Measurements from ENCODE around the gene ABLIM3.

The ABLIM3 gene

DNA sequence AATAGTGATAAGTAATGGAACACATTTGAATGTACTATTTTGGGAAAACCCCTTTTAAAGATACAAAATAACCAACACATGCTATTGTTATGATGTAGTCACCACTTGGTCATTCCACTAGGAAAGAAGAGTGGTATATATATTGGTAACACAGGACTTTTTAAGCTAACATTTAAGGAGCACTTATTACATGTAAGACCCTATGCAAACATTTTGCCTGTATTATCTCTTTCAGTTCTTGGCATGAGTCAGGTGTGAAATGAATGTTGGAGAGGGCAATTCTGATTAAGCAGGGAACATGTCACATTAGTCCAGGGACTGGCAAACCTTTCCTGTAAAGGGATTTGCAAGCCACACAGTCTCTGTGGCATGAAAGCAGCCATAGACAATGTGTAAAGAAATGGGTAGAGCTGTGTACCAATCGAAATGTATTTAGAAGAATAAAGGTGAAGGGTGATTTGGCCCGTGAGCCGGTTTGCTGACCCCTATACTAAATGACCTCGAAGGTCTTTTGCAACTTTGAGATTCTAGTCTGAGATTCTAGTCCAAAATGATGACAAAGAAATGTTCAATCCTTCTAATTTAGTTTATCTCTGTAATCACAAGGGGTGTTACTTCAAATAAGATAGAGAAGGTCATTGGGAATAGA, 15.3 kb downstream of the ABLIM3 start:
- CTCF ChIA-PET, result interaction anchor here (1.5 to 2.9 kb wide), 2 partner anchors 16 to 18 kb away, joined by 5 to 8 read pairs; partner anchors contain the start of gene ABLIM3
- H3K9me3 Mint-ChIP-seq, result no peaks in the 10 kb centered on the region
- H3K36me3 Mint-ChIP-seq, result no peaks in the 10 kb centered on the region
- no peak overlapping the region for H3K4me3 Mint-ChIP-seq
- H3K27me3 Mint-ChIP-seq, result peaks cover 8% of the 10 kb centered on the region
- no peak overlapping the region for H3K27ac Mint-ChIP-seq
- no peaks in the 10 kb centered on the region for H3K4me1 Mint-ChIP-seq
- no peak for DNase-seq

DNA sequence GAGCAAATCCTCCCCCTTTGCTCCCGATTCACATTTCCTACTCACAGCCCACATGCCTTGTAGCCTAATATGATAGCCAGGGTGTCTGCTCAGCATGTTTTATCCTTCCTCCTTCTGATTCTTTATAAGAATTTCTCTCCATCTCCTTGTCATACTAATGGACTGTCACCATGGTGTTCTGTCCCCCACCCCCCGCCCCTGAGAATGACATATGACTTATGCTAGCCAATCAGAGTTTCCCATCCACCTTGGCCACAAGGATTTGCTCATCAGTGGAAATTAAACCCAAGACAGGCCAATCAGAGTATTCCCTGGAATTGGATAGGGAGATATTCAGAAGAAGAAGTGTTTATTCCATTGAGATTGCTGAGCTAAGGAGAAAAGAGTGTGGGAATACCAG, 16.0 kb downstream of the ABLIM3 start:
- no peak overlapping the region for H3K4me3 Mint-ChIP-seq
- no peaks in the 10 kb centered on the region for H3K4me1 Mint-ChIP-seq
- no peak for DNase-seq
- peaks cover 8% of the 10 kb centered on the region for H3K27me3 Mint-ChIP-seq
- CTCF ChIA-PET, result interaction anchor here (2.9 kb wide), 1 partner anchor 19 kb away, joined by 8 read pairs; no protein-coding TSS in a partner anchor
- no peak overlapping the region for H3K27ac Mint-ChIP-seq
- H3K36me3 Mint-ChIP-seq, result no peaks in the 10 kb centered on the region
- no peaks in the 10 kb centered on the region for H3K9me3 Mint-ChIP-seq

DNA sequence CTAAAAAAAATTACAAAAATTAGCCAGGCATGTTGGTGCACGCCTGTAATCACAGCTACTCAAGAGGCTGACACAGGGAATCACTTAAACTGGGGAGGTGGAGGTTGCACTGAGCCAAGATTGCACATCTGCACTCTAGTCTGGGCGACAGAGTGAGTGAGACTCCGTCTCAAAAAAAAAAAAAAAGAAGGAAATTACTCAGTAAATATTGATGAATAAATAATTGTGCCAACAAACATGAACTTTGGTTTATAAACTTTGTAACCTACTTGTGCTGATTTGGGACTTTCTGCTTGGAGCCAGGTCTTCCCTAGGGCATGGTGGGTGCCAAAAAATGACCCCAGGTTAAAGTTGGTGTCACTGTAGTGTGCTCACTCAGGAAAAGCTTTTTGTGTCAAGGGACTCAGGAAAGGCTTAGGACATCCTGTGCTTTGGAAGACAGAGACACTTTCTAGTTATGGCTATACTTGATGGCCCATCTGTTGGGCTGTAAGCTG, 19.0 kb downstream of the ABLIM3 start:
- Mint-ChIP-seq H3K27ac (no peak overlapping the region), H3K9me3 (no peaks in the 10 kb centered on the region), H3K36me3 (no peaks in the 10 kb centered on the region), H3K4me1 (no peaks in the 10 kb centered on the region), H3K4me3 (no peak overlapping the region), H3K27me3 (peaks cover 5% of the 10 kb centered on the region)
- no peak for DNase-seq
- CTCF ChIA-PET, result interaction anchor here (0.9 to 1.2 kb wide), 2 partner anchors 15 to 18 kb away, joined by 3 to 5 read pairs; partner anchors contain the start of gene ABLIM3

DNA sequence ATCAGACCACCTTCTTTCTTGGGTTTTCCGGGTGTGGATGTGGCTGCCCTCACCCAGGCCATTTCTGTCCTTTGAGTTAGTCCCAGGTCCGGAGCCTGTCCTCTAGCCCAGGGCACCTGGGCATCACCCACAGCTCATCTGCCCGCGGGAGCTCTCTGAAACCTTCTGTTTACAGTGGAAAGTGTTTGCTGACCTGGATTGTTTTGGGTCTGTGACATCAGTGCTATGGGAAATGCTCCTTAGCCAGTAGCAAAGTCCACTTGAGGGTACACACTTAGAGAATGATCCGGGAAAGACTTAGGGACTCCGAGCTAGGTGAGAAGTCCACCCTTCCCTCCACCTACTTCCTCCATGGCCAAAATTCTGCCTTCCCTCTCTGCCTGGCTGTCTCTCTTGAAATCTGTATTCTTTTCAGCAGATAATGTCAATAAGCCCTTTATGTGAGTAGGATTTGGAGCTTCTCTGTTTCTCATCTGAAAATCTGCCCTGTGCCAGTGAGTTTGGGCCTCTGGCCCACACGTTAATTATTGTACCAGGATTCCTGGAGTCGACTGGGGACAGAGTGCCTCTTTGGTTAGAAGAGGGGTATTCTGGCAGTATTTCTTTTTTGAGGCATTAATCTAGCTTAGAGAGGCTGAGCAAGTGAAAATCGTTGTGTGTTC, 19.9 kb downstream of the ABLIM3 start:
- Mint-ChIP-seq H3K9me3 (no peaks in the 10 kb centered on the region), H3K36me3 (no peaks in the 10 kb centered on the region), H3K27me3 (peaks cover 7% of the 10 kb centered on the region), H3K4me3 (no peak overlapping the region), H3K4me1 (no peaks in the 10 kb centered on the region), H3K27ac (no peak overlapping the region)
- CTCF ChIA-PET, result interaction anchor here (1.1 to 1.2 kb wide), 2 partner anchors 19 to 46 kb away, joined by 4 to 5 read pairs; partner anchors contain the start of gene ABLIM3
- DNase-seq, result no peak

DNA sequence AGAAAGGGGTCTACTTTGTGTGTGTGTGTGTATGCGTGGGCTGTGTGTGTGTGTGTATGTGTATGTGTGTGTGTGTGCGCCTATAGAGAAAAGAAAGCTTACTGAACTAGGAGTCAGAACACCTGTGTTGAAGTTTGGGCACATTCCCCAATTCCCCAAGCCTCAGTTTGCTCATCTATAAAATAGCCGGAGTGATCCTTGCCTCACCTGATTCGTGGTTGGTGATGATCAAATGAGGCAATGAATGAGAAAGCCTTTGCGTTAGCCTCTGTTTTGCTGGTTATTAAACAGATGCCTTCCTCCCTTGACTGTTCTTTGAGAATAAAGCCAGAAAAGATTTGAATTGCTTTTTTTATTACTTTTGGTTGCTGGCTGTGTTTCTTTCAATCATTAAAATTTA, 20.6 kb downstream of the ABLIM3 start:
- CTCF ChIA-PET, result interaction anchor here (1.1 kb wide), 1 partner anchor 47 kb away, joined by 4 read pairs; no protein-coding TSS in a partner anchor
- Mint-ChIP-seq H3K9me3 (no peaks in the 10 kb centered on the region), H3K36me3 (no peaks in the 10 kb centered on the region), H3K4me3 (no peak overlapping the region), H3K27ac (no peak overlapping the region), H3K27me3 (peaks cover 9% of the 10 kb centered on the region), H3K4me1 (no peaks in the 10 kb centered on the region)
- no peak for DNase-seq

DNA sequence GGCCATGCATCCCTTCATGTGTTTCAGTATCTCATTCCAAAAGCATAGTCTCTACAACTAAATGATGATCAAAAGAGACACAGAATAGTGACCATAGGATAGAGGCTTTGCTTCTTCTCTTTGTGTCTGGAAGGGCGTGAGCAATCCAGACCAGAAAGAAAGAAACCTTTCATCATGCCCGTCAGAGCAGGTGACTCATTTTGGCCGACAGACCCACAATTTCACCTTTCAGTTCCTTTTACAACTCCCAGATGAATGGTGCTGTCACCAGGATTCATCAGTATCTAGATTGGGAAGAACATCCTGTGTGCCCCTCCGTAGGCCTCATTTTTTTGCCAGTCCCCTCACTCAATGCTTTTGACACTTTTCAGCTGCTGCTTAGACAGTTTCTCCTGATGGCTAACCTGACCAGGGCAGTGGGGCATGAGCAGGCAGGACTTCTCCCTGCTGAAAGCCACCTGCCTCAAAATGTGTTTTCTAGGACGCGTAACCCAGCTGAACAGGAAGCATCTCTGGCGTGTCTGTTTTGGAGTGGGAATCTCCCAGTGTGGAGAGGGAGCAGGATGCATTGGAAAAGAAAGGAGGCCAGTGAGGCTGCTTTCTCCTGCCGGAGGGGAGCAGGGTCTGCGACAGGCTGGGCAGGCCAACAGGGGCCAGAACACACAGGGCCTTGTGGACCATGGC, 21.2 kb downstream of the ABLIM3 start:
- DNase-seq, result no peak
- CTCF ChIA-PET, result no interaction called here
- no peak overlapping the region for H3K4me3 Mint-ChIP-seq
- no peaks in the 10 kb centered on the region for H3K9me3 Mint-ChIP-seq
- no peak overlapping the region for H3K27ac Mint-ChIP-seq
- H3K36me3 Mint-ChIP-seq, result no peaks in the 10 kb centered on the region
- no peaks in the 10 kb centered on the region for H3K4me1 Mint-ChIP-seq
- peaks cover 9% of the 10 kb centered on the region for H3K27me3 Mint-ChIP-seq

DNA sequence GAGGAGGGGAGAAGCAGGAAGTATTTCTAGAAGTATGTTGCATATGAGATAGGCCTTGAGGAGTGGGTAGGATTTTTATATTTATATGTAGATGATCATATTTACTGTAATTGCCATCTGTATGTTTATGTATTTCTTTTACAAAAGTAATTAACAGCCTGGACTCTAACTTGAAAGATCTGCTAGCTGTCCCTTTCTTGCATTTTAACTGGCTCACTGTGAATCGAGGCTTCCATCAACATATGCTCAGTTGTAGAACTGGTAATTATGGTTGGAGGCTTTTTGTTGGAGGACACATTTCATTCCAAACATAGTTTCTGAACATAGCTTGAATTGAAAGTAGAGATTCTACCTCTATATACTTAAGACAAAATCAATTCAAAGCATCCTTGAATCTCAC, 23.4 kb downstream of the ABLIM3 start:
- no peak overlapping the region for H3K27ac Mint-ChIP-seq
- no peak overlapping the region for H3K4me3 Mint-ChIP-seq
- no peaks in the 10 kb centered on the region for H3K9me3 Mint-ChIP-seq
- DNase-seq, result no peak
- no peaks in the 10 kb centered on the region for H3K4me1 Mint-ChIP-seq
- peaks cover 16% of the 10 kb centered on the region for H3K27me3 Mint-ChIP-seq
- CTCF ChIA-PET, result interaction anchor here (1.0 kb wide), 1 partner anchor 23 kb away, joined by 4 read pairs; the partner anchor contains the start of gene ABLIM3
- no peaks in the 10 kb centered on the region for H3K36me3 Mint-ChIP-seq

DNA sequence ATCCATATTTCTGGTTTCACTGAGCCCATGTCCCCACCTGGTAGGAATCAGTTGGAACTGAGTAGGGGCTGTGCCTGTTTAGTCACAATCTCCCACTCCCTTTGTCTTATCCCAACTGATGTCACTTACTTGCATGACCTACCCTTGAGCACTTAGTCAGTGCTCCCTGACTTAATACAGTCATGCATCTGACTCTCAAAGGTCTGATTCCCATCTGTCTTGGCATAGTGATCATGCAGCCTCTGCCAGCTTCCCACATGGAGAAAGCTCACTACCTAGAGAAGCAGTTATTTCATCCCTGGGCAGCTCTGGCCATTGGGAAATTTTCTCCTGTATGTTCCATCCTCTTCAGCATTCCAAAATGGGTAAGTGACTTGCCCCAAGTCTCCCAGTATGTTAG, 24.8 kb downstream of the ABLIM3 start:
- no peak overlapping the region for H3K27ac Mint-ChIP-seq
- no peaks in the 10 kb centered on the region for H3K36me3 Mint-ChIP-seq
- no peaks in the 10 kb centered on the region for H3K9me3 Mint-ChIP-seq
- H3K4me3 Mint-ChIP-seq, result no peak overlapping the region
- no peak for DNase-seq
- CTCF ChIA-PET, result no interaction called here
- no peaks in the 10 kb centered on the region for H3K4me1 Mint-ChIP-seq
- peaks cover 11% of the 10 kb centered on the region for H3K27me3 Mint-ChIP-seq

DNA sequence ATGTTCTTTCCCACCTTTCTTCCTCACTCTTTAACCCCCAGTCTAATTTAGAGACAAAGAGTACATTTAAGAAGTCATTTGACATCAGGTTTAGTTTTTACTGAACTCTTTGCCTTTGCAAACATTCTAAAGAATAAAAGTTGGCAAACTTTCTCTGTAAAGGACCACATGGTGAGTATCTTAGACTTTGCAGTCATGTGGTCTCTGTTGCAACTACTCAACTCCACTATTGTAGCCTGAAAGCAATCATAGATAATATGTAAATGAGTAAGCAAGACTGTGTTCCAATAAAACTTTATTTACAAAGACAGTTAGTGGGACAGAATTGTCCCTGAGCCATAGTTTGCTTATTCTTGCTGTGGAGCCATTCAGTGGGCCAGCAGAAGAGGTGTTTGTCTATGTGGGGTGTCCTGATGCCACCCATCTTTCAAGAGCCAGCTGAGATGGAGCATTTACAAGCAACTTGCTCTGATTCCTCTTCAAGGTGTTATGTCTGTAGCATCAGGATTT, 25.4 kb downstream of the ABLIM3 start:
- Mint-ChIP-seq H3K4me3 (no peak overlapping the region), H3K27me3 (peaks cover 11% of the 10 kb centered on the region), H3K4me1 (no peaks in the 10 kb centered on the region), H3K9me3 (no peaks in the 10 kb centered on the region), H3K36me3 (no peaks in the 10 kb centered on the region), H3K27ac (no peak overlapping the region)
- CTCF ChIA-PET, result no interaction called here
- no peak for DNase-seq

DNA sequence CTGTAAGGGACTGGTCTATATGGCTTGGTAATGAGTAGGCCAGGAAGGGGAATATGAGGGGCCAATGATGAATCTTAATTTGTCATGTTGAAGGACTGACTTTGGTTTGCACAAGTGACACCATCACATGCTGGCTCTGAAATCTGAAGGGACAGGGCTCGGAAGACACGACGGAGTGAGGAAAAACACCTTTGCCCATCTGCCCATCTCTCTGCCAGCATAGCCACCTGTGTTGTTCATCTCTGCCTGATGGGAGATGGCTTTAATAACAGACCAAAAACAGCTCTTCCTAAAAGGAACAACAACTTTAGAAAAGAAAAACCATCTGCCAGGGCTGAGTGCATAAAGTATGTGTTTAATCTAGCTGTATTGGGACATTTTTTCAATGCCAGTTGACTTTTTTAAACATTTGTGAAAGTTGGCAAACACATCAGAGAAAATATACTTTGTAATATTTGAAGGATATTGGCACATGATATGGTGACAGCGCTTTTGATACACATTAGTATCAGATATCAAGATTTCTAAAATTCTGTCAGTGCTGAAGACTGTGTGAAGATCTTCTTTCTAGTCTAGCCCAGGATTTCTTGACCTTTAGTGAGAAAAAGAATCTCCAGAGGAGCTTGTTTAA, 27.1 kb downstream of the ABLIM3 start:
- H3K4me3 Mint-ChIP-seq, result no peak overlapping the region
- no peaks in the 10 kb centered on the region for H3K4me1 Mint-ChIP-seq

DNA sequence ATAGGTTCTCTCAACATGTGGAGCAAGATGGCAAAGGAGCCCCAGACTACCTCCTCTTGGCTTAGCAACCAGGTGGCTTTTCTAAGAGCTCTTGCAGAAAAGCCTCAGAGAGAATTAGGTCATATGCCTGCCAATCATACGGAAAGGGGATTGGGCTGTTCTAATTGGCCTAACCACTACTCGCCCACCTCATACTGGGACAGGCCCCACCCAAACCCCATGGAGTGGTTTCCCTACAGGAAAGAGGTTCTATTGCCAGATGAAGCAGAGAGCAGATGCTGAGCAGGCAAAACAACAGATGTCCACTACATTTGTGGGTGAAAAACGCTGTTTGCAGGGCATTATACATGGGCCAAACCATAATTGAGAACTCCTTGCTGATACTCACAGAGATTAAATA, 29.0 kb downstream of the ABLIM3 start:
- Mint-ChIP-seq H3K4me3 (no peak overlapping the region), H3K9me3 (no peaks in the 10 kb centered on the region), H3K4me1 (no peaks in the 10 kb centered on the region), H3K36me3 (no peaks in the 10 kb centered on the region), H3K27me3 (peaks cover 11% of the 10 kb centered on the region), H3K27ac (no peak overlapping the region)
- DNase-seq, result no peak
- CTCF ChIA-PET, result no interaction called here

More for the DNA sequence above, 27.1 kb downstream of the ABLIM3 start:
- no peak overlapping the region for H3K27ac Mint-ChIP-seq
- CTCF ChIA-PET, result interaction anchor here (1.4 kb wide), 1 partner anchor 101 kb away, joined by 3 read pairs; no protein-coding TSS in a partner anchor
- peaks cover 11% of the 10 kb centered on the region for H3K27me3 Mint-ChIP-seq
- H3K36me3 Mint-ChIP-seq, result no peaks in the 10 kb centered on the region
- no peaks in the 10 kb centered on the region for H3K9me3 Mint-ChIP-seq
- no peak for DNase-seq

DNA sequence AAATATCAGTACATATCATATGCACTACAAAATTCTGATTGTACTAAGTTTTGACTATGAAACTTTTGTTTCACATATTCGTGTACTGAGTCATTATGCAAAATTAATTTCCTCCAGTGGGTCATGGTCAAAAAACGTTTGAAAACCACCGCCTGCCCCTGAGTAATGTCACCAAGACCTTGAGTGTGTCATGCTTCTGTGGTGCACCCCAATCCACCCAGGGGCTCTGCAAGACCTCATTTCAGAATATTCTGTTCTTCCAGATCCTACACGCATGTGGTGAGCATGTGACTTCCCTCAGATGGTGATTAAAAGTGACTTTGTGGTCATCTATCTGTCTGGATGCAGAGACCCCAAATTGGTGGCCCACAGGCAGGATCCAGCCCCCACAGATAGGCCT, 31.0 kb downstream of the ABLIM3 start:
- no peaks in the 10 kb centered on the region for H3K9me3 Mint-ChIP-seq
- no peaks in the 10 kb centered on the region for H3K4me1 Mint-ChIP-seq
- H3K4me3 Mint-ChIP-seq, result no peak overlapping the region
- no peak for DNase-seq
- CTCF ChIA-PET, result no interaction called here
- no peak overlapping the region for H3K27ac Mint-ChIP-seq
- peaks cover 7% of the 10 kb centered on the region for H3K27me3 Mint-ChIP-seq
- no peaks in the 10 kb centered on the region for H3K36me3 Mint-ChIP-seq

DNA sequence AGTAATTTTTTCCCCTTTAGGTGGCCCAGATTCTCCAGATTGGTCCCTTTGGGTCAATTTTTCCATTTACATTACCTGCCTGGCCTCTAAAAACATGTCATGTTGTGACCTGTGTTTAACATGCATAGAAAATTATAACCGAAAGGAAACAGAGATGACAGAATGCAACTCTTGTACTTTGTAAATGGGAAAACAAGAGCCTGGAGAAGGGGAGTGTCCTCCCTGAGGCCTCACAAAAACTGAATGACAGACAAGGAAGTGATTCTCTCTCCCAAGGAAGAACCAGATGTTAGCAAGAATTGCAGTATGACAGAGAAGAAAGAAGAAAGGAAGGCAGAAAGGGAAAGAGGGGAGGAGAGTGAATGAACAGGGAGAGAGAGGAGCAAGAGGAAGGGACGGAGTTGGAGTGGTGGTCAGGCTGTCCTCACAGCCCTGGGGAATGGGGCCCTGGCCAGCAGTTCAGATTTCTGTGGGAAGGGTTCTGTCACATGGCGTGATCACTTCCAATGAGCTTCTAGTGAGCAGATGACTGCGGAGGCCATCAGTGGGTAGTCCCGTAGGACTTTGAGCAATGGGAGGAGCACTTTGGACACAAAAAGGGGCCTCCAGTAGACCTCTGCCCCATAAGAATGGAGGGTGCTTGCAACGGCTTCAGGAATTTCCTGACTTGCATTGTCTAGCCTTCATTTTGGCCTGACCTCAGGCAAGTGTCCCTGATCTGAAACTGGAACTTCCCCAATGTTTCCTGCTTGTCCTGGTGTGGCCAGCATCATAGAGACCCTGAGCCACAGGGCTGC, 31.6 kb downstream of the ABLIM3 start:
- Mint-ChIP-seq H3K27ac (no peak overlapping the region), H3K9me3 (no peaks in the 10 kb centered on the region), H3K27me3 (peaks cover 3% of the 10 kb centered on the region), H3K36me3 (no peaks in the 10 kb centered on the region), H3K4me3 (no peak overlapping the region), H3K4me1 (no peaks in the 10 kb centered on the region)
- DNase-seq, result no peak
- CTCF ChIA-PET, result no interaction called here

Data from activated naive CD4-positive, alpha-beta T cell treated with anti-CD3 and anti-CD28 coated beads, Interleukin-2, amount 10 ng/mL, durations not matched to agents 7 days and 5 days (primary cell).